ENCODE data around the gene CACNA1I.

DNA sequence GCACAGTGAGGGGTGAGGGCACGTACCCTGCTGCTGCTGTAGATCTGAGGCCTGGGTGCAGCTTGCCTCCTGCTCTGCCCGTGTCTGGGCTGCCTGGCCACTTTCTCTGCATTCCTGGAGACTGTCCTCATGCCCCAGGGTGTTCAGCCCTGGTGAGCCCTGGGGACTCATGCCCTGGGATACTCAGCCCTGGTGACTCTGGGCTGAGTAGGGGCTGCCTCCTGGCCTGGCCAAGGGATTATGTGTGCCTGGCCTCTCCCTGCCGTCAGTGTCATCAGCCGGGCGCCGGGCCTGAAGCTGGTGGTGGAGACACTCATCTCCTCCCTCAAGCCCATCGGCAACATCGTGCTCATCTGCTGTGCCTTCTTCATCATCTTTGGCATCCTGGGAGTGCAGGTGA lies 94.7 kb downstream of the CACNA1I start:
- TF ChIP-seq, protein P1, sequence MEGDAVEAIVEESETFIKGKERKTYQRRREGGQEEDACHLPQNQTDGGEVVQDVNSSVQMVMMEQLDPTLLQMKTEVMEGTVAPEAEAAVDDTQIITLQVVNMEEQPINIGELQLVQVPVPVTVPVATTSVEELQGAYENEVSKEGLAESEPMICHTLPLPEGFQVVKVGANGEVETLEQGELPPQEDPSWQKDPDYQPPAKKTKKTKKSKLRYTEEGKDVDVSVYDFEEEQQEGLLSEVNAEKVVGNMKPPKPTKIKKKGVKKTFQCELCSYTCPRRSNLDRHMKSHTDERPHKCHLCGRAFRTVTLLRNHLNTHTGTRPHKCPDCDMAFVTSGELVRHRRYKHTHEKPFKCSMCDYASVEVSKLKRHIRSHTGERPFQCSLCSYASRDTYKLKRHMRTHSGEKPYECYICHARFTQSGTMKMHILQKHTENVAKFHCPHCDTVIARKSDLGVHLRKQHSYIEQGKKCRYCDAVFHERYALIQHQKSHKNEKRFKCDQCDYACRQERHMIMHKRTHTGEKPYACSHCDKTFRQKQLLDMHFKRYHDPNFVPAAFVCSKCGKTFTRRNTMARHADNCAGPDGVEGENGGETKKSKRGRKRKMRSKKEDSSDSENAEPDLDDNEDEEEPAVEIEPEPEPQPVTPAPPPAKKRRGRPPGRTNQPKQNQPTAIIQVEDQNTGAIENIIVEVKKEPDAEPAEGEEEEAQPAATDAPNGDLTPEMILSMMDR (IDR thresholded peaks at IDR 0.05) = no peak
- TF ChIP-seq POLR2A (IDR thresholded peaks at IDR 0.05) = no peak
